ENCODE measurements around the gene JUND.

GRCh38 chr19:18257503-18258470 lies 23.6 kb downstream of the JUND start:
- TF ChIP-seq CTCF (IDR thresholded peaks at IDR 0.05), result no peak
- TF ChIP-seq POLR2A (IDR thresholded peaks at IDR 0.05), result no peak
